Mesothelial cell of epicardium (in vitro differentiated cells): ENCODE results near the gene PITPNC1. TPM values are rescaled to one million over a fixed set of nuclear protein-coding genes. Genes with fewer than 3 reads are reported as not detected.
"Not testable (repeated sequence)": the region's sequence is repeated elsewhere in the genome, so short reads cannot be mapped to it uniquely, and the experiment has no call there.

Experiments
- DNase-seq, 2 experiments: peaks; one replicate each; pipeline ENCODE4 v3.0.0; 2021; ENCODE audit warnings: low spot score in 2 of 2; ENCODE audit not compliant: unreplicated experiment in 2 of 2
- H3K27ac Mint-ChIP-seq: 2 replicates; pipeline ENCODE4 v1.8.0; 2021; ENCODE audit warnings: mixed read lengths
- H3K27me3 Mint-ChIP-seq: 2 replicates; pipeline ENCODE4 v1.8.0; 2021; ENCODE audit warnings: low read depth, mixed read lengths
- H3K36me3 Mint-ChIP-seq: 2 replicates; pipeline ENCODE4 v1.8.0; 2021; ENCODE audit warnings: mixed read lengths
- H3K4me1 Mint-ChIP-seq: 2 replicates; pipeline ENCODE4 v1.8.0; 2021; ENCODE audit warnings: mixed read lengths
- H3K4me3 Mint-ChIP-seq: 2 replicates; pipeline ENCODE4 v1.8.0; 2021; ENCODE audit warnings: mild to moderate bottlenecking, moderate library complexity, mixed read lengths
- H3K9me3 Mint-ChIP-seq: 2 replicates; pipeline ENCODE4 v1.8.0; 2021; ENCODE audit warnings: mixed read lengths
- CTCF ChIP-seq: fragments of 200-600 bp; sonication (generic); IDR thresholded peaks from one replicate; pipeline ENCODE4 v1.5.0; 2021; ENCODE audit warnings: antibody characterized with exemption; ENCODE audit not compliant: unreplicated experiment
- total RNA-seq: library from RNA; stranded (reverse); gene quantifications from 3 replicates; pipeline ENCODE4 v1.2.1, GENCODE V29; 2021

PITPNC1 gene
- total RNA-seq, 1 donor from 2014 or later, result 19.9 TPM

- Mint-ChIP-seq H3K27me3 (no peaks in the 10 kb centered on the region), H3K4me3 (no peak overlapping the region), H3K27ac (no peak overlapping the region), H3K36me3 (peaks cover 2% of the 10 kb centered on the region), H3K4me1 (no peaks in the 10 kb centered on the region), H3K9me3 (peaks cover 11% of the 10 kb centered on the region)
- no peak for DNase-seq
- TF ChIP-seq CTCF, result no peak
Observed at GRCh38 chr17:67415291-67415690, 38.2 kb downstream of the PITPNC1 start.

GRCh38 chr17:67417507-67417906 is 40.4 kb downstream of the PITPNC1 start:
- peaks cover 11% of the 10 kb centered on the region for H3K9me3 Mint-ChIP-seq
- no peak for TF ChIP-seq CTCF
- no peak overlapping the region for H3K4me3 Mint-ChIP-seq
- no peak for DNase-seq
- no peak overlapping the region for H3K27ac Mint-ChIP-seq
- H3K27me3 Mint-ChIP-seq, result no peaks in the 10 kb centered on the region
- H3K4me1 Mint-ChIP-seq, result no peaks in the 10 kb centered on the region
- H3K36me3 Mint-ChIP-seq, result peaks cover 2% of the 10 kb centered on the region

GRCh38 chr17:67420994-67421393 is 43.9 kb downstream of the PITPNC1 start:
- TF ChIP-seq CTCF, result no peak
- DNase-seq, result no peak
- Mint-ChIP-seq H3K9me3 (peaks cover under 1% of the 10 kb centered on the region), H3K4me3 (no peak overlapping the region), H3K27ac (no peak overlapping the region), H3K27me3 (no peaks in the 10 kb centered on the region), H3K36me3 (no peaks in the 10 kb centered on the region), H3K4me1 (no peaks in the 10 kb centered on the region)

- no peaks in the 10 kb centered on the region for H3K4me1 Mint-ChIP-seq
- no peak overlapping the region for H3K27ac Mint-ChIP-seq
- TF ChIP-seq CTCF, result no peak
Observed at GRCh38 chr17:67421869-67422273, 44.8 kb downstream of the PITPNC1 start.

GRCh38 chr17:67422296-67422695 is 45.2 kb downstream of the PITPNC1 start:
- H3K27me3 Mint-ChIP-seq, H3K36me3 Mint-ChIP-seq, DNase-seq, H3K4me1 Mint-ChIP-seq, H3K4me3 Mint-ChIP-seq, H3K27ac Mint-ChIP-seq, H3K9me3 Mint-ChIP-seq: not testable (repeated sequence)

More at GRCh38 chr17:67421869-67422273, 44.8 kb downstream of the PITPNC1 start:
- no peaks in the 10 kb centered on the region for H3K27me3 Mint-ChIP-seq
- H3K4me3 Mint-ChIP-seq, result no peak overlapping the region
- no peak for DNase-seq
- no peaks in the 10 kb centered on the region for H3K36me3 Mint-ChIP-seq
- peaks cover 3% of the 10 kb centered on the region for H3K9me3 Mint-ChIP-seq

GRCh38 chr17:67422897-67423296 is 45.8 kb downstream of the PITPNC1 start:
- DNase-seq, result no peak
- Mint-ChIP-seq H3K27me3 (no peaks in the 10 kb centered on the region), H3K27ac (no peak overlapping the region), H3K36me3 (no peaks in the 10 kb centered on the region), H3K9me3 (peaks cover 3% of the 10 kb centered on the region), H3K4me3 (no peak overlapping the region), H3K4me1 (no peaks in the 10 kb centered on the region)
- TF ChIP-seq CTCF, result no peak
